Testis (tissue), 3 donors: ENCODE data around the gene SAMD11. TPM values are rescaled to one million over a fixed set of nuclear protein-coding genes. Genes with fewer than 3 reads are reported as not detected.

ENCODE experiments used
- DNase-seq: peaks from one replicate; pipeline ENCODE4 v3.0.0-alpha.2; 2019
- H3K27ac ChIP-seq, 2 donors: fragments of 200-600 bp; sonication (generic); one replicate each; pipeline ENCODE4 v1.5.1; 2019
- H3K27me3 ChIP-seq: fragments of 200-600 bp; sonication (generic); one replicate; pipeline ENCODE4 v1.5.1; 2019
- H3K36me3 ChIP-seq: fragments of 200-600 bp; sonication (generic); one replicate; pipeline ENCODE4 v1.5.1; 2017; ENCODE audit warnings: low read depth; ENCODE audit errors: missing control alignments
- H3K4me1 ChIP-seq: fragments of 200-600 bp; sonication (generic); one replicate; pipeline ENCODE4 v1.5.1; 2019
- H3K4me3 ChIP-seq, 2 donors: fragments of 200-600 bp; sonication (generic); one replicate each; pipeline ENCODE4 v1.5.1; 2017 to 2019
- H3K9me3 ChIP-seq: fragments of 200-600 bp; sonication (generic); one replicate; pipeline ENCODE4 v1.5.1; 2017
- POLR2A ChIP-seq: fragments of 450-650 bp; IDR thresholded peaks from one replicate; pipeline ENCODE4 v1.6.1; 2017; ENCODE audit warnings: antibody characterized with exemption, mild to moderate bottlenecking, moderate library complexity
- WGBS, 2 donors: methylation state at CpG; one replicate each; pipeline ENCODE4 v1.1.5; 2018; 5-methylcytosine and 5-hydroxymethylcytosine counted together
- intact Hi-C: fragments of 100-400 bp; cut with DNase I; formaldehyde crosslinking; loops from one replicate; pipeline ENCODE4 v1.15.1; 2023; ENCODE audit warnings: low total_unique reads
- polyA plus RNA-seq: library from polyadenylated mRNA; stranded (reverse); fragments of 350-450 nt; fragmentation: Illumina TruSeq; extraction: RNeasy Lipid Tissue Mini Kit (QIAGEN cat#74804); gene quantifications from one replicate; pipeline ENCODE4 v1.2.3, GENCODE V29; 2014; ENCODE audit warnings: low read depth, low replicate concordance; ENCODE audit not compliant: insufficient read depth
- total RNA-seq, 2 donors: library from RNA; depleted of rRNA; stranded (reverse); fragments of >200 nt; gene quantifications; one replicate each; pipeline ENCODE4 v1.2.3, GENCODE V29; 2016
- TF ChIP-seq, protein P1 (sequence below), 3 experiments: fragments of 450-650 bp in 2 of 3; fragments of 200-600 bp in 1 of 3; sonication (generic) in 1 of 3; IDR thresholded peaks; one replicate each; pipeline ENCODE4 v1.5.1; 2016 to 2019; ENCODE audit warnings: antibody characterized with exemption in 3 of 3, mild to moderate bottlenecking in 2 of 3, moderate library complexity in 1 of 3

SAMD11 gene
- total and polyA plus RNA-seq, 3 donors from 2014 or later: 7.9 to 47.2 (median 36.9) TPM

DNA sequence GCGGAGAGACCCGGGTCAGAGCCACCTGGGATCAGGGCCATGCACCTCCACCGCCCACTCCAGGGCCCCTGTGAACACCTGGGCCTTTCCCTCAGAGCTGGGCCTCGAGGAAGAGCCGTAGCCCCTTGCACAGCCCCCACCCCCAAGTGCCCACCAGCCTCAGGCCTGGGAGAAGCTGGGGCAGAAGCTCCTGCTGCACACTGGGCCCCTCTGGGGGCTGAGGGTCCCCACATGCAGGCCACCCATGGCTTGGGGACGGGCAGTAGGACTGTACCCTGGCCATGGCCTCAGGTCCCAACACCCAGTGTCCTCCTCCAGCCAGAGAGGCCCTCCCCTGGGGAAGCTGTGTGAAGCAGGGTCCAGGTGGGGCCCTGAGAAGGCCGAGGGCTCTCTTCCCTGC lies 28.9 kb downstream of the SAMD11 start:
- TF ChIP-seq POLR2A: no peak
- TF ChIP-seq, protein P1, sequence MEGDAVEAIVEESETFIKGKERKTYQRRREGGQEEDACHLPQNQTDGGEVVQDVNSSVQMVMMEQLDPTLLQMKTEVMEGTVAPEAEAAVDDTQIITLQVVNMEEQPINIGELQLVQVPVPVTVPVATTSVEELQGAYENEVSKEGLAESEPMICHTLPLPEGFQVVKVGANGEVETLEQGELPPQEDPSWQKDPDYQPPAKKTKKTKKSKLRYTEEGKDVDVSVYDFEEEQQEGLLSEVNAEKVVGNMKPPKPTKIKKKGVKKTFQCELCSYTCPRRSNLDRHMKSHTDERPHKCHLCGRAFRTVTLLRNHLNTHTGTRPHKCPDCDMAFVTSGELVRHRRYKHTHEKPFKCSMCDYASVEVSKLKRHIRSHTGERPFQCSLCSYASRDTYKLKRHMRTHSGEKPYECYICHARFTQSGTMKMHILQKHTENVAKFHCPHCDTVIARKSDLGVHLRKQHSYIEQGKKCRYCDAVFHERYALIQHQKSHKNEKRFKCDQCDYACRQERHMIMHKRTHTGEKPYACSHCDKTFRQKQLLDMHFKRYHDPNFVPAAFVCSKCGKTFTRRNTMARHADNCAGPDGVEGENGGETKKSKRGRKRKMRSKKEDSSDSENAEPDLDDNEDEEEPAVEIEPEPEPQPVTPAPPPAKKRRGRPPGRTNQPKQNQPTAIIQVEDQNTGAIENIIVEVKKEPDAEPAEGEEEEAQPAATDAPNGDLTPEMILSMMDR (IDR thresholded peaks at IDR 0.05): no peak
- intact Hi-C loops: no loop called here

DNA sequence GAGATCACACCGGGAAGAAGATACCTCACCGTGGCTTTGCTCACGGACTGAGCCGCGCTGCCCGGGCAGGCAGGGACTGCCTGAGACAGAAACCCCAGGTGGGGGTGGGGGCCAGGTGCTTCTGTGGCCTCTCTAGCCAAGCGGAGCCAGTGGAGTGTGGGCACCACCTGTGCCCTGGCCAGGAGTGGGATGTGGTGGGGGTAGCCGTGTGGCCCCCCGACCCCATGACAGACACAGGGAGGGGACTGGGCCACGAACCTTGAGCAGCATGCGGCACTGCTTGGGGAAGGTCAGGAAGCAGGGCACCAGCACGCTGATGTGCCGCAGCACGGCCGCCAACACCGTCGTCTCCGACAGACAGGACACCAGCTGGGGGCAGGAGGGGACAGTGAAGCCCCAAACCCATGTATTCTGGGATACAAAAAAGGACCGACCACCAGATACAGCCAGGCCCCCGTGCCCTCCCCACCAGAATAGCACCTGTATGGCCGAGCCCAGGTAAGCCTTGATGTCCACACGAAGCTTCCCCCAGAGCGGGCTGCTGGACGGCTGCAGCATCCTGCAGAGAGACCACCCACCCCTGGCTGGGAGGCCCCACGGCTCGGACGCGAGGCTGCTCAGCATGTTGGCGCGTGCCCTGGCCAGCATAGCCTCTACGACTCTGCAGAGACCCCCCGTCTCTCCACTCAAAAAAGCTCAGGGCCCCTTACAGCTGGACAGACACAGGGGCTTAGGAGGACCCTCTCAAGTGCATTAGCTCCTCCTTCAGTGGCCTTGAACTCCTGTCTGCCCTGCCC lies 30.0 kb downstream of the SAMD11 start:
- TF ChIP-seq, protein P1 (IDR thresholded peaks at IDR 0.05): no peak
- TF ChIP-seq POLR2A: no peak
- Histone ChIP-seq H3K27me3 (no peaks in the 10 kb centered on the region), H3K4me3 (no peak overlapping the region), H3K27ac (no peak overlapping the region), H3K4me1 (peaks cover 13% of the 10 kb centered on the region), H3K9me3 (no peaks in the 10 kb centered on the region), H3K36me3 (no peaks in the 10 kb centered on the region)
- DNase-seq: no peak
- 93 to 94% methylated on average over 14 to 31 of the region's 32 CpGs for WGBS, 2 donors
- intact Hi-C loops: no loop called here

More for the DNA sequence above, 28.9 kb downstream of the SAMD11 start:
- DNase-seq: no peak
- peaks cover 4% of the 10 kb centered on the region for H3K4me1 ChIP-seq
- no peak overlapping the region for H3K27ac ChIP-seq
- H3K9me3 ChIP-seq: no peaks in the 10 kb centered on the region
- WGBS, 2 donors: 80 to 90% methylated on average over 2 to 7 of the region's 7 CpGs
- H3K36me3 ChIP-seq: no peaks in the 10 kb centered on the region
- H3K27me3 ChIP-seq: no peaks in the 10 kb centered on the region
- H3K4me3 ChIP-seq: no peak overlapping the region

DNA sequence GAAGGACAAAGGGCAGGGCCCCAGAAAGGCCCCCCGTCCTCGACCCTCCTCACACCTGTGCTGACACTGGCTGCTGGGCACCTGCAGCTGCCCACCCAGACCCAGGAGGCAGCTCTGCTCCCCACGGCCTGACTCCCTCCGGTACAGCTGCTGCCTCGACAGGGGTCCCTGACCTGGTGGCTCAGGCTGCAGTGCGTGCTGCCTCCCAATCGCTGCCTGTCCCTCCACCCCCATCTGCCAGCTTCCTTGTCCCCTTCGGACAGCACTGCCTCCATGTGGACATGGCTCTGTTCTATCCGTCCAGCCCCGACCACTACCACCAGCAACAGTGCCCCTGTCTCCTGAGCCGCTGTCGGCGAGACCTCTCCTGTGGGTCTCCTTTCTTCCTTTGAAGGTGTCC lies 31.2 kb downstream of the SAMD11 start:
- Histone ChIP-seq H3K4me1 (peaks cover 13% of the 10 kb centered on the region), H3K4me3 (no peak overlapping the region), H3K27me3 (no peaks in the 10 kb centered on the region), H3K36me3 (no peaks in the 10 kb centered on the region), H3K9me3 (no peaks in the 10 kb centered on the region), H3K27ac (no peak overlapping the region)
- TF ChIP-seq, protein P1 (IDR thresholded peaks at IDR 0.05): no peak
- TF ChIP-seq POLR2A: no peak
- intact Hi-C loops: no loop called here
- WGBS, 2 donors: 86 to 96% methylated on average over 10 to 13 of the region's 13 CpGs
- no peak for DNase-seq

DNA sequence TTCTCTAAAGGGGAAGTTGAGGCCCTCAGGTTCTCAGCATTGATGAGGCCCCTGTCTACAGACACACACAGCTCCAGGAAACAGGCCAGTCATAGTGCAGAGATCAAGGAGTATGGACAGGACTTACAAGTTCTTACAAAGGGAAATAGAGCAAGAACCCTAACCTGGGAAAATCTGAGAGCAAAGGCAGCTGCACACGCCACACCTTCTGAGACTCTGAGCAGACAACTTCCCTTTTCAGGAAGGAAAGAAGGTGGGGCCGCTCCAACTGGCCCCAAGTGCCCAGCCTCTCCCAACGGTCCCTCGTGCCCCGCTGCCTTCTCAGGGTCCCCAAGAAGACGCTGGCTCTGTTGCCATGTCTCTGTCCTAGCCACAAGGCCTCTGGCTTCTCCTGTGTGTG lies 31.8 kb downstream of the SAMD11 start:
- no peak for TF ChIP-seq POLR2A
- TF ChIP-seq, protein P1 (IDR thresholded peaks at IDR 0.05): no peak
- H3K9me3 ChIP-seq: no peaks in the 10 kb centered on the region
- WGBS, 2 donors: 85 to 92% methylated on average over 6 of the region's 6 CpGs
- H3K27me3 ChIP-seq: no peaks in the 10 kb centered on the region
- H3K36me3 ChIP-seq: no peaks in the 10 kb centered on the region
- intact Hi-C loops: no loop called here
- no peak overlapping the region for H3K4me3 ChIP-seq
- H3K4me1 ChIP-seq: peaks cover 13% of the 10 kb centered on the region
- H3K27ac ChIP-seq: no peak overlapping the region
- no peak for DNase-seq

DNA sequence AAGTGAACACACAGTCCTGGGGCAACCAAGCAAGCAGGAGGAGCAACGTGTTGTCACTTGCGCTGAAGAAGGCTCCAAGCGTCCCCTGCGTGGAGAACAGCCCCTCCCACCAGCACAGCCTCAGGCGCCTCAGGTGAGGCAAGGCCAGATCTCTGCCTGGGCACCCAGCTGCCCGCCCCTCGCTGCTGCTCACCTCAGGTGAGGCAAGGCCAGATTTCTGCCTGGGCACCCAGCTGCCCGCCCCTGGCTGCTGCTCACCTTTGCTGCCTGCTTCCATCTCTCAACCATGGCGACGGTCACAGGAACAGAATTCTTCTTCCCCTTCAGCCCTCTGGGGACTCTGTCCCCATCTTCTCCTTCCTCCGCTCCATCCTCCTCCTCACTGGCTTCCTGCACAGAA lies 32.9 kb downstream of the SAMD11 start:
- no peaks in the 10 kb centered on the region for H3K36me3 ChIP-seq
- 93 to 96% methylated on average over 11 of the region's 11 CpGs for WGBS, 2 donors
- H3K9me3 ChIP-seq: no peaks in the 10 kb centered on the region
- H3K27me3 ChIP-seq: no peaks in the 10 kb centered on the region
- H3K4me3 ChIP-seq: no peak overlapping the region
- no peak overlapping the region for H3K27ac ChIP-seq
- intact Hi-C loops: no loop called here
- peaks cover 13% of the 10 kb centered on the region for H3K4me1 ChIP-seq
- DNase-seq: no peak
- no peak for TF ChIP-seq POLR2A
- TF ChIP-seq, protein P1 (IDR thresholded peaks at IDR 0.05): no peak
